Measurements from ENCODE around the gene CUBN.

Gene CUBN

DNA sequence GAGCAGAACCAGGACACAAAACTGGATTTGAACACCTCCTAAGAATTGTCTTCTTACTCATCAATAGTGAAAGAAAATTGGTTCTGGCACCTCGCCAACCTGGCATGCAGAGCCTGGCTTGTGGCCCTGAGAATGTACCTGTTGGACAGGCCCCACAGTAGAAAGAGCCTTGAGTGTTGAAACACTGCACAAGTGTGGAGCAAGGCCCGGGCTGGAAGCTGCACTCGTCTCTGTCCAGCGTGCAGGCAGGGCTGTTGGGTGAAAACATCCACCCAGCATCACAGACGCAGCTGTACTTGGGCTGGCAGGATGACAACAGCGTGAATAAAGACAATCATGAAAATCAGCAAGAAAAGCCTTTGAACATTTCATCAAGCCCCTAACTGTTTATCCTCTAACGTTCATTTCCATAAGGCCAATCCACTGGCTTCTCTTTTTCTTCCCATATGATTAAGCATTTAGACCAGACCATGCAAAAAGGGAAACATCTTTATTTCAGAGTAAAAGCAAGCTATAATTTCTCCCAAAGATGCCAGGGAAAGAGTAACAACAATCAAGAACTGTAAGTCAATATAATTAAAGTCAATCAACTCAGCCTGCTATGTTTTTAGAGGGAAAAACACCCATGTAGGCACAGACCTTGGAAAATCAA, 15.6 kb downstream of the CUBN start:
- H3K27ac ChIP-seq (replicated peaks), result no peak overlapping the region
- no peak overlapping the region for H3K4me3 ChIP-seq (replicated peaks; ENCODE audit: insufficient read depth, low read length)
- no peaks in the 10 kb centered on the region for H3K27me3 ChIP-seq (ENCODE audit: insufficient read depth, poor library complexity, severe bottlenecking)
- no peak for TF ChIP-seq GABPA (IDR thresholded peaks at IDR 0.05; ENCODE audit: low read depth)
- no peak for TF ChIP-seq POLR2AphosphoS5 (IDR thresholded peaks at IDR 0.05; ENCODE audit: low read depth)
- TF ChIP-seq, protein P1, sequence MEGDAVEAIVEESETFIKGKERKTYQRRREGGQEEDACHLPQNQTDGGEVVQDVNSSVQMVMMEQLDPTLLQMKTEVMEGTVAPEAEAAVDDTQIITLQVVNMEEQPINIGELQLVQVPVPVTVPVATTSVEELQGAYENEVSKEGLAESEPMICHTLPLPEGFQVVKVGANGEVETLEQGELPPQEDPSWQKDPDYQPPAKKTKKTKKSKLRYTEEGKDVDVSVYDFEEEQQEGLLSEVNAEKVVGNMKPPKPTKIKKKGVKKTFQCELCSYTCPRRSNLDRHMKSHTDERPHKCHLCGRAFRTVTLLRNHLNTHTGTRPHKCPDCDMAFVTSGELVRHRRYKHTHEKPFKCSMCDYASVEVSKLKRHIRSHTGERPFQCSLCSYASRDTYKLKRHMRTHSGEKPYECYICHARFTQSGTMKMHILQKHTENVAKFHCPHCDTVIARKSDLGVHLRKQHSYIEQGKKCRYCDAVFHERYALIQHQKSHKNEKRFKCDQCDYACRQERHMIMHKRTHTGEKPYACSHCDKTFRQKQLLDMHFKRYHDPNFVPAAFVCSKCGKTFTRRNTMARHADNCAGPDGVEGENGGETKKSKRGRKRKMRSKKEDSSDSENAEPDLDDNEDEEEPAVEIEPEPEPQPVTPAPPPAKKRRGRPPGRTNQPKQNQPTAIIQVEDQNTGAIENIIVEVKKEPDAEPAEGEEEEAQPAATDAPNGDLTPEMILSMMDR (IDR thresholded peaks at IDR 0.05; ENCODE audit: insufficient read depth, low read length), result no peak
- no peak for TF ChIP-seq SPI1 (IDR thresholded peaks at IDR 0.05; ENCODE audit: borderline replicate concordance, low read depth)
- TF ChIP-seq, protein P2, sequence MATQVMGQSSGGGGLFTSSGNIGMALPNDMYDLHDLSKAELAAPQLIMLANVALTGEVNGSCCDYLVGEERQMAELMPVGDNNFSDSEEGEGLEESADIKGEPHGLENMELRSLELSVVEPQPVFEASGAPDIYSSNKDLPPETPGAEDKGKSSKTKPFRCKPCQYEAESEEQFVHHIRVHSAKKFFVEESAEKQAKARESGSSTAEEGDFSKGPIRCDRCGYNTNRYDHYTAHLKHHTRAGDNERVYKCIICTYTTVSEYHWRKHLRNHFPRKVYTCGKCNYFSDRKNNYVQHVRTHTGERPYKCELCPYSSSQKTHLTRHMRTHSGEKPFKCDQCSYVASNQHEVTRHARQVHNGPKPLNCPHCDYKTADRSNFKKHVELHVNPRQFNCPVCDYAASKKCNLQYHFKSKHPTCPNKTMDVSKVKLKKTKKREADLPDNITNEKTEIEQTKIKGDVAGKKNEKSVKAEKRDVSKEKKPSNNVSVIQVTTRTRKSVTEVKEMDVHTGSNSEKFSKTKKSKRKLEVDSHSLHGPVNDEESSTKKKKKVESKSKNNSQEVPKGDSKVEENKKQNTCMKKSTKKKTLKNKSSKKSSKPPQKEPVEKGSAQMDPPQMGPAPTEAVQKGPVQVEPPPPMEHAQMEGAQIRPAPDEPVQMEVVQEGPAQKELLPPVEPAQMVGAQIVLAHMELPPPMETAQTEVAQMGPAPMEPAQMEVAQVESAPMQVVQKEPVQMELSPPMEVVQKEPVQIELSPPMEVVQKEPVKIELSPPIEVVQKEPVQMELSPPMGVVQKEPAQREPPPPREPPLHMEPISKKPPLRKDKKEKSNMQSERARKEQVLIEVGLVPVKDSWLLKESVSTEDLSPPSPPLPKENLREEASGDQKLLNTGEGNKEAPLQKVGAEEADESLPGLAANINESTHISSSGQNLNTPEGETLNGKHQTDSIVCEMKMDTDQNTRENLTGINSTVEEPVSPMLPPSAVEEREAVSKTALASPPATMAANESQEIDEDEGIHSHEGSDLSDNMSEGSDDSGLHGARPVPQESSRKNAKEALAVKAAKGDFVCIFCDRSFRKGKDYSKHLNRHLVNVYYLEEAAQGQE (IDR thresholded peaks at IDR 0.05; ENCODE audit: insufficient replicate concordance, low read depth), result no peak
- DNase-seq (ENCODE audit: low read depth in 1 of 2, low spot score in 1 of 2), result no peak

DNA sequence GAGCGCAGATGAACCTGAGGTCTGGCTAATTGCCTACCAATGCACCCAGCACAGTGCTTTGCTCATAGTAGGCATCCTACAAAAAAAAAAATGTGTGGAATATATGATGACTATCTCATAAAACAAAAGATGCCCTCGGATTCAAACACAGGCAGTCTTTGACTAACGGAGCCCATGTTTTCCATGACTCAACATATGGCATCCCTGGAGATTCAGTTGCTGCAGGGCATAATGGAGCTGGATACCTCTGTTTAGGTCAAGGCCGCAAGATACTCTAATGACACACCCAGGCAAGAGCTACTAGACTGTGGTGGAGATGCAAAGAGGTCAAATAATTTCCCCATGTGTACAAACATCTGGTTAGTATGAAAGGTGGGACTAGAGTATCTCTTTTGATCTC, 16.3 kb downstream of the CUBN start:
- DNase-seq (ENCODE audit: low read depth in 1 of 2, low spot score in 1 of 2), result no peak
- no peak overlapping the region for H3K4me3 ChIP-seq (replicated peaks; ENCODE audit: insufficient read depth, low read length)
- no peak overlapping the region for H3K27ac ChIP-seq (replicated peaks)
- TF ChIP-seq, protein P1 (IDR thresholded peaks at IDR 0.05; ENCODE audit: insufficient read depth, low read length), result no peak
- TF ChIP-seq POLR2AphosphoS5 (IDR thresholded peaks at IDR 0.05; ENCODE audit: low read depth), result no peak
- TF ChIP-seq, protein P2 (IDR thresholded peaks at IDR 0.05; ENCODE audit: insufficient replicate concordance, low read depth), result no peak
- TF ChIP-seq GABPA (IDR thresholded peaks at IDR 0.05; ENCODE audit: low read depth), result no peak
- TF ChIP-seq SPI1 (IDR thresholded peaks at IDR 0.05; ENCODE audit: borderline replicate concordance, low read depth), result no peak
- H3K27me3 ChIP-seq (ENCODE audit: insufficient read depth, poor library complexity, severe bottlenecking), result no peaks in the 10 kb centered on the region

DNA sequence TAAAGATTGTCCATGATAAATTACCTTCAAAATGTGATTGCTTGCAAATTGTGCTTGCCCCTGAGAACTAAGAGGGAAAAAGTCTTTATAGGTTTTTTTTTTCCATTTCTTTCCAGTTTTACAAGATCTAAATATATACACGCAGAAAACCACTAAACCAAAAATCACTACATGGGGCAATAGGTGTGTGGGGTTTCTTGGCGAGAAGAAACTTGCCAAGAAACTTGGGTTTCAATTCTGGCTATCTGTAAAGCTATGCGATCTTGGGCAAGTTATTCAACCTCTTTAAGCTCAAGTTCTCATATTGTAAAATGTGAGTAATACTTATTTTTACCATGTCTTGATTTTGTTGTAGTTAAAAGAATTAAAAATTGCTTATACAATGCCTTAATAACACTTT, 17.0 kb downstream of the CUBN start:
- Histone ChIP-seq H3K27ac (replicated peaks) (no peak overlapping the region), H3K4me3 (replicated peaks; ENCODE audit: insufficient read depth, low read length) (no peak overlapping the region), H3K27me3 (ENCODE audit: insufficient read depth, poor library complexity, severe bottlenecking) (no peaks in the 10 kb centered on the region)
- no peak for DNase-seq (ENCODE audit: low read depth in 1 of 2, low spot score in 1 of 2)
- TF ChIP-seq, protein P1 (IDR thresholded peaks at IDR 0.05; ENCODE audit: insufficient read depth, low read length), result no peak
